ENCODE measurements around the gene PAK1.
"Not testable (repeated sequence)": the region's sequence is repeated elsewhere in the genome, so short reads cannot be mapped to it uniquely, and the experiment has no call there.

The PAK1 gene

DNA sequence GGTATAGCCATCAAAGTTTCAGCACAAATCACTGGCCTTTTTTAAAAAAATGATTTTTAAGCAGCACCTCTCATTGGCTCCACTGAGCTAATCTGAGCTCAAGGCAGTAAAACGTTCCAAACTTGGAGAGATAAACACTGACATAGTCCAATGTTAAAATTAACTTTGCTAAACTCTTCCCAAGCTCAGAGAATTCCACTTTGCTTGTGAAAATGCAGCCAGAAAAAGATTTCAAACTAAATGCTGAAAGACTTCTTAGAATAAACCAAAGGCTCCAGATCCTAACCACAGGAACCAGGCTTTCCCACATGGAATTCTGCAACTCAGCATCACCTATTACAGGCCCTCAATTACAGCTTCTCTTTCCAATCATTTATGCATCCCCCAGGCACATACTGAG, 87.7 kb downstream of the PAK1 start (continued):
- TF ChIP-seq PPARA (CRISPR knock-in tag; IDR thresholded peaks at IDR 0.05; ENCODE audit: borderline replicate concordance) = no peak
- no peak for TF ChIP-seq TOX (CRISPR knock-in tag; IDR thresholded peaks at IDR 0.05; ENCODE audit: borderline replicate concordance)
- TF ChIP-seq ARNTL (CRISPR knock-in tag; IDR thresholded peaks at IDR 0.05; ENCODE audit: borderline replicate concordance, low read depth) = no peak

DNA sequence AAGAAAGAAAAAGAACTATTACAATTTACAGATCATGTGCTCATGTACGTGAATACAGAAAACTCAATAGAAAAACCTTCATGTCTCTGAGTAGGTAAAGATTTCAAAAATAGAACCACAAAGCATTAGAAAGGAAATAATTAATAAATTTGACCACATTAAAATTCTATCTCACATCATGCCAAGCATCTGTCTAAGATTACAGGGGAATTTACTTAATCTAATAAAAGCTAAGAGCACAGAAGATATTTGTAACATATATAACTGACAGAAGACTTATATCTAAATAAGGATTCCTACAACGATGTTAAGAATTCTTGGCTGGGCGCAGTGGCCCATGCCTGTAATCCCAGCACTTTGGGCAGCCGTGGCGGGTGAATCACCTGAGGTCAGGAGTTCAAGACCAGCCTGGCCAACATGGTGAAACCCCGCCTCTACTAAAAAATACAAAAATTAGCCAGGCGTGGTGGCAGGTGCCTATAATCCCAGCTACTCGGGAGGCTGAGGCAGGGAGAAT, 88.6 kb downstream of the PAK1 start:
- peak; percentile 91 for ATAC-seq
- TF ChIP-seq TOX (CRISPR knock-in tag; IDR thresholded peaks at IDR 0.05; ENCODE audit: borderline replicate concordance) (0 out of 2 replicates have a peak, but pooled peaks have one; percentile 11), CSRNP3 (CRISPR knock-in tag; IDR thresholded peaks at IDR 0.05) (0 out of 2 replicates have a peak, but pooled peaks have one; percentile 16), TCF4 (CRISPR knock-in tag; IDR thresholded peaks at IDR 0.05; ENCODE audit: borderline replicate concordance) (0 out of 2 replicates have a peak, but pooled peaks have one; percentile 17), ISL1 (CRISPR knock-in tag; IDR thresholded peaks at IDR 0.05) (peak; percentile 96)

DNA sequence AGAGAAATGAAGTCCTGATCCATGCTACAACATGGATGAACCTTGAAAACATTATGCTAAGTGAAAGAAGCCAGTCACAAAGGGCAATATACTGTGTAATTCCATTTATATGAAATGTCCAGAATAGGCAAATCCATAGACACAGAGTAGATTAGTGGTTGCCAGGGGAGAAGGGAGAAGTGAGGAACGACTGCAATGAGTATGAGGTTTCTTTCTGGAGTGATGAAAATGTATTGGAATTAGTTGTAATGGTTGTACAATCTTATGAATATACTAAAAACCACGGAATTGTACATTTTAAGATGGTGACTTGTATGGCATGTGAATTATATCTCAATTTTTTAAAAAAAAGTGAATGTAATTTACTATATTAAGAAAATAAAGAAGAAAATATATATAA, 89.3 kb downstream of the PAK1 start:
- TF ChIP-seq, protein P1, sequence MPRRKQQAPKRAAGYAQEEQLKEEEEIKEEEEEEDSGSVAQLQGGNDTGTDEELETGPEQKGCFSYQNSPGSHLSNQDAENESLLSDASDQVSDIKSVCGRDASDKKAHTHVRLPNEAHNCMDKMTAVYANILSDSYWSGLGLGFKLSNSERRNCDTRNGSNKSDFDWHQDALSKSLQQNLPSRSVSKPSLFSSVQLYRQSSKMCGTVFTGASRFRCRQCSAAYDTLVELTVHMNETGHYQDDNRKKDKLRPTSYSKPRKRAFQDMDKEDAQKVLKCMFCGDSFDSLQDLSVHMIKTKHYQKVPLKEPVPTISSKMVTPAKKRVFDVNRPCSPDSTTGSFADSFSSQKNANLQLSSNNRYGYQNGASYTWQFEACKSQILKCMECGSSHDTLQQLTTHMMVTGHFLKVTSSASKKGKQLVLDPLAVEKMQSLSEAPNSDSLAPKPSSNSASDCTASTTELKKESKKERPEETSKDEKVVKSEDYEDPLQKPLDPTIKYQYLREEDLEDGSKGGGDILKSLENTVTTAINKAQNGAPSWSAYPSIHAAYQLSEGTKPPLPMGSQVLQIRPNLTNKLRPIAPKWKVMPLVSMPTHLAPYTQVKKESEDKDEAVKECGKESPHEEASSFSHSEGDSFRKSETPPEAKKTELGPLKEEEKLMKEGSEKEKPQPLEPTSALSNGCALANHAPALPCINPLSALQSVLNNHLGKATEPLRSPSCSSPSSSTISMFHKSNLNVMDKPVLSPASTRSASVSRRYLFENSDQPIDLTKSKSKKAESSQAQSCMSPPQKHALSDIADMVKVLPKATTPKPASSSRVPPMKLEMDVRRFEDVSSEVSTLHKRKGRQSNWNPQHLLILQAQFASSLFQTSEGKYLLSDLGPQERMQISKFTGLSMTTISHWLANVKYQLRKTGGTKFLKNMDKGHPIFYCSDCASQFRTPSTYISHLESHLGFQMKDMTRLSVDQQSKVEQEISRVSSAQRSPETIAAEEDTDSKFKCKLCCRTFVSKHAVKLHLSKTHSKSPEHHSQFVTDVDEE (CRISPR knock-in tag; IDR thresholded peaks at IDR 0.05) = no peak
- TF ChIP-seq TOX (CRISPR knock-in tag; IDR thresholded peaks at IDR 0.05; ENCODE audit: borderline replicate concordance) (no peak), CSDC2 (CRISPR knock-in tag; IDR thresholded peaks at IDR 0.05) (no peak), SNAI2 (CRISPR knock-in tag; IDR thresholded peaks at IDR 0.05) (no peak), PATZ1 (CRISPR knock-in tag; IDR thresholded peaks at IDR 0.05; ENCODE audit: borderline replicate concordance) (no peak), PPARA (CRISPR knock-in tag; IDR thresholded peaks at IDR 0.05; ENCODE audit: borderline replicate concordance) (no peak), ZNF70 (CRISPR knock-in tag; IDR thresholded peaks at IDR 0.05) (no peak), ISL1 (CRISPR knock-in tag; IDR thresholded peaks at IDR 0.05) (no peak), ARNTL (CRISPR knock-in tag; IDR thresholded peaks at IDR 0.05; ENCODE audit: borderline replicate concordance, low read depth) (no peak), ZC3H10 (CRISPR knock-in tag; IDR thresholded peaks at IDR 0.05) (no peak), ZNF565 (CRISPR knock-in tag; conservative IDR thresholded peaks at IDR 0.05; ENCODE audit: low read depth) (no peak), ZNF8 (CRISPR knock-in tag; IDR thresholded peaks at IDR 0.05) (no peak)
- no peak for ATAC-seq

GRCh38 chr11:77383349-77383748, 90.5 kb downstream of the PAK1 start:
- not testable (repeated sequence) for ATAC-seq

DNA sequence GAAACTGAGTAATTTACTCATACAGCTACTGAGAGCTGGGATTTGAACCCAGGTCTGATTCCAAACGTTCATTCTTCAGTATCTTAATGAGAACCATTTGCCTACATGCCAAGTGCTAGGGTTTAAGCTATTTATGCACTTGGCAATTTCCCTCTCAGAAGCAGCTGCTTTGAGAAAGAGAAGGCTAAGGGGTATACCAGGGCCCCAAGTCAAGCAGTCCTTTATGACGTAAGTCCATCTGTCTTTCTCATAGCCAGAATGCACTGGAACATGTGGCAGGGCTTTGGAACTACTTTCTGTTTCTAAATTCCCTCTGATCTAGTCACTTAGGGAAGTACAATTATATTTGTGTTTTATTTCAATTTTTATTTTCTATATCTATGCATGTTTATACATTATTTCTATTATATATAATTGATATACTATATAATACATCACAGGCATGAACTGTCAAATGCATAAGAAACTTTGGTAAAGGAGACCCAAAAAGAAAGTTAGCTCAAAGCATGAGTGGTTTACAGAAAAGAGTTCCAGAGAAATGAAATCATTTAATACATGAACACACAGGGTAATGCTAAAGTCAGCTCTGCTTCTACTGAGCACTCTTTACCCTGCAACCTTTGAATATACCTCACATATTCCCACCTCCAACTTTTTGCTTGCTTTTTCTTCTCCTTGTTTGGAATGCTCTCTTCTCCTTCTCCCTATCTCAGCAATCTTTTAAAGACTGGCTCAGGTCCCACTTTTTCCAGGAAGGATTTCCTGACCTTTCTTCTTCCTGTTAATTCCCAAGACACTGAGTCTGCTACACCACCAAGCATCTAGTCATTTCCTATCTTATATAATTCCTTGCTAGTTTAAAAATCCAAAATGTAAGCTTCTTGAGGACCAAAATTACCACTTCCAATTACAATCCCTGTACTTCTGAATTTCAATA, 91.9 kb downstream of the PAK1 start:
- TF ChIP-seq ZFP3 (CRISPR knock-in tag; IDR thresholded peaks at IDR 0.05) = no peak
- TF ChIP-seq TCF4 (CRISPR knock-in tag; IDR thresholded peaks at IDR 0.05; ENCODE audit: borderline replicate concordance) = no peak
- TF ChIP-seq RARB (CRISPR knock-in tag; IDR thresholded peaks at IDR 0.05) = no peak
- TF ChIP-seq POU6F1 (CRISPR knock-in tag; IDR thresholded peaks at IDR 0.05; ENCODE audit: borderline replicate concordance, low read depth) = no peak
- TF ChIP-seq PATZ1 (CRISPR knock-in tag; IDR thresholded peaks at IDR 0.05; ENCODE audit: borderline replicate concordance) = no peak
- TF ChIP-seq GLIS3 (CRISPR knock-in tag; IDR thresholded peaks at IDR 0.05) = no peak
- no peak for TF ChIP-seq PPARA (CRISPR knock-in tag; IDR thresholded peaks at IDR 0.05; ENCODE audit: borderline replicate concordance)
- no peak for TF ChIP-seq OSR1 (CRISPR knock-in tag; IDR thresholded peaks at IDR 0.05)
- TF ChIP-seq ZC3H10 (CRISPR knock-in tag; IDR thresholded peaks at IDR 0.05) = no peak
- no peak for ATAC-seq

Measured in SK-N-SH treated with all-trans-retinoic acid at 6 μM for 48 hours (cell line).